Amygdala (tissue), 56 donors: ENCODE results near the gene SPAG4.

Experiments
- DNase-seq, 56 donors: peaks; one replicate each; lab custom pipeline; 2025; lab: John Stamatoyannopoulos, UW

Gene SPAG4

GRCh38 chr20:35598899-35599775 is 16.5 kb upstream of the SPAG4 start:
- DNase-seq, result no peak

DNA sequence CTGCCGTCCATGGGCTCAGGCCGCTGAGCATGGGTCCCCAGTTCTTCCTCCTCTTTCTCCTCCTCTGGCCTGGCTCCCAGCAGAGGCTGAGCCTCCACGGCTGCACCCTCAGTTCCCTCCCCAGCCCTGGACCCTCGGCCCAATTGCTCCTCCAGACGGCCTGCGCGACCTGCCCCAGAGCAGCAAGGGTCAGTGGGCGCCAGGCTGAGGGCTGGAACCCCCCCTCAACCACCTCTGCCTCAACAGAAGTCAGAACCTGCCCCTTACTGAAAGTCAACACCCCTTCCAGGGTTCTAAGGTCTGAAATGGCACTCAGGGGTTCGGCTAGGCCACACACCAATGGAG is 15.9 kb upstream of the SPAG4 start:
- DNase-seq, result no peak

- DNase-seq, result no peak
Measured at GRCh38 chr20:35600176-35600992, 15.2 kb upstream of the SPAG4 start.

GRCh38 chr20:35600993-35601973 is 14.3 kb upstream of the SPAG4 start:
- peak in 28 of 56 donors; percentile 4 to 61 (median 23) for DNase-seq

GRCh38 chr20:35601990-35602389 is 13.6 kb upstream of the SPAG4 start:
- DNase-seq, result no peak

- DNase-seq, result no peak
Measured at GRCh38 chr20:35602851-35603495, 12.7 kb upstream of the SPAG4 start.

- no peak for DNase-seq
Measured at GRCh38 chr20:35603695-35604448, 11.8 kb upstream of the SPAG4 start.

- DNase-seq, result no peak
Measured at GRCh38 chr20:35604449-35604747, 11.2 kb upstream of the SPAG4 start.

DNA sequence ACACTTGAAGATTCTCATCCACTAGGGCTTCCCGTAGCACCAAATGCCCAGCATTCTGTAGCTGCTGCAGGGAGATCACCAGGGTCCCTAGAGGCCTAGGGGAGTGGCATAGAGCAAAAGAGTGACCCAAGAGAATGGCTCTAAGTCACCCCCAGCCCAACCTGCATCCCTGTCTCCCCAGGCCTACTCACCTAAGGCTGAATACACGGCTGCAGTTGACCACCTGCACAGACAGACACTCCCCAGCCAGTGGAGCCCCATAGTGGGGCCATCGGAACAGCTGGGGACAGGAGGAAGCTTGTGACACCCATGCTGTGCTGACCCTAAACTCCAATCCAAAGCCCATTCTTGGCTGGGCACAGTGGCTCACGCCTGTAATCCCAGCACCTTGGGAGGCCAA is 9.5 kb upstream of the SPAG4 start:
- DNase-seq, result no peak

DNA sequence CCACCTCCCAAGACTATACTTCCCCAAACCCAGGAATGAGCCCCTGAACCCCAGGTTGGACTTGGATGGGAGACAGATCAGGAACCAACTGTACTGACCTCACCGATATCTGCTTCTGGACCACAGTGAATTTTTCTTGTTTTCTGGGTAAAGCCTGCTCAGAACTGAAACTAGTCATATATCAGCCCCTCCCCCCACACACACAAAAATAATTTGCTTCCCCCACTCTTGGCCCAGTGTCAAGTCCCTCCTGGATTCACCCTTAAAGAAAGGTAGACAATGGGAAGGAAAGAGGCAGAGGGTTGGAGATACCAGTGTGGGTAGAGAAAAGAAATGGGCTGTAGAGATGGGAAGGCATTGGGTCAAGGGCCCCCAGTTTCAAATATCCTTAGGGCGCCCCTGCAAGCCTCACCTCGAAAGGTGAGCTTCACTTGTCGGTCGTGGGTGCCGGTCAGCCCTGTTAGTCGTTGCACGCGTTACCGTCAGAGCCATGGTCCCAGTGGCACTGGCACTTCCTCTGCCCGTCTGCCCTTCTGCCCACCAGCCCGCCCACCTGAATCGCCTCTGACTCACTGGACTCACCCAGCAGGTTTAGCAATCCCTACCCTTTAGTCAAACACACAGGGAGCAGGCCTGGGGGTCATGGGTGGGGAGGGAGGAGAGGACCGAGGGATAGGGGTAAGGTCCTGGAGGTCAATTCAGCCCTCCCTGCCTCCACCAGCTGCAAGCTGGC is 8.5 kb upstream of the SPAG4 start:
- DNase-seq, result no peak

- DNase-seq, result no peak
Measured at GRCh38 chr20:35610833-35611427, 4.7 kb upstream of the SPAG4 start.

DNA sequence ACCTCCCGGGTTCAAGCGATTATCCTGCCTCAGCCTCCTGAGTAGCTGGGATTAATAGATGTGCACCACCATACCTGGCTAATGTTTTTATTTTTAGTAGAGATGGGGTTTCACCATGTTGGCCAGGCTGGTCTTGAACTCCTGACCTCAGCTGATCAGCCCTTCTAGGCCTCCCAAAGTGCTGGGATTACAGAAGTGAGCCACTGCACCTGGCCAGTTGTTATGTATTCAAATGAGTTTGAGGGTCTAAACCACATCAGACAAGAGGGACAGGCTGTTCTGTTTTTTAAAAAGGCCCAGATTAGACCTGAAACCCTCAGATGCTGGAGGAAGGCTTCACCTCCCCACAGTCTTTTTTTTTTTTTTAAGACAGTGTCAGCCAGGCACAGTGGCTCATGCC is 4.1 kb upstream of the SPAG4 start:
- no peak for DNase-seq

- DNase-seq, result peak in 32 of 56 donors; percentile 6 to 94 (median 35)
Measured at GRCh38 chr20:35616465-35617396, 1.1 kb downstream of the SPAG4 start.

DNA sequence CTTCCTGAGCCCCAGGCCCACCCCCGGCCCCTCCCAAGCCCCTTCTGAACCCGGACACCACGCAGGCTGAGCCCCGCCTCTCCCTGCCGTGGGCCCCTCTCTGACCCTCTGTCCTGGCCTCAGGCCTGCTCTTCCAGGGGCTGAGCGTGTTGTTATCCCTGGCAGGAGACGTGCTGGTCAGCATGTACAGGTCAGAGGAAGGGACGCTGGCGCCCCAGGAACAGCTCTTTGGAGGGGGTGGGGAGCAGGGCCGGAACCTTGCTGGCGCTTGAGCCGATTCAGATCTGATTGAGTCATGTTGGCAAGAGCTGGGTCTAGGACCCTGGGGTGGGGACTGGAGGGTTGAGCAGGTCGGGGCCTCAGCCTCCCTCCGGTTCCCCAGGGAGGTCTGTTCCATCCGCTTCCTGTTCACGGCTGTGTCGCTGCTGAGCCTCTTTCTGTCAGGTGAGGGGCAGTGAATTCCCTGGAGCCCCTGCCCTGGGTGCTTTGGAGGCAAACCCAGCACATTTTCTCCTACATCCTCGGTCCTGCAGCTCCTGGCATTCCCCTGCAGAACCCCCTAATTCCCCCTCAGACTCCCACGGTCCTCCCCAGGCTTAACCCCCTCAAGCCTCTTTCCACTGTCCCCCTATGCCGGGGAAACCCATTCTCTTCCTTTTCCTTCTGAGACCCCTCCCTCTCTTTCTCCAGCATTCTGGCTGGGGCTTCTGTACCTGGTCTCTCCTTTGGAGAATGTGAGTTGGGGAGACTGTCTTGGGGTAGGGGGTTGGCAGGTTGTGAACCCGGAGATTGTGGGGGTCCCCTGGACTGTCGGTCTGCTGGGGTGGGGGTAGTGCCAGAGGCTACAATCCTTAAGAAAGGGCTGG is 2.0 kb downstream of the SPAG4 start:
- DNase-seq, result peak in 9 of 56 donors; percentile 3 to 31 (median 16)

GRCh38 chr20:35618263-35619131 is 2.9 kb downstream of the SPAG4 start:
- peak in 3 of 56 donors; percentile 24 to 29 (median 27) for DNase-seq
